Muscle layer of duodenum (tissue), 2 donors: ENCODE measurements around the gene PSME3IP1.
A peak's percentile ranks its signal among the peaks of the same experiment; 100 is the strongest.
"Not testable (repeated sequence)": the region's sequence is repeated elsewhere in the genome, so short reads cannot be mapped to it uniquely, and the experiment has no call there.

Experiments used
- H3K27ac ChIP-seq: one replicate; pipeline ENCODE4 v1.7.0; 2013; ENCODE audit warnings: mild to moderate bottlenecking, low read length
- H3K27me3 ChIP-seq: one replicate; pipeline ENCODE4 v1.7.0; 2013; ENCODE audit warnings: low read depth, mild to moderate bottlenecking, control low read depth, low read length
- H3K36me3 ChIP-seq, 2 donors: one replicate each; pipeline ENCODE4 v1.7.0; 2013; ENCODE audit warnings: low read length in 2 of 2, control low read depth in 1 of 2, mild to moderate bottlenecking in 1 of 2; ENCODE audit not compliant: insufficient read depth in 2 of 2, control insufficient read depth in 1 of 2
- H3K4me1 ChIP-seq, 2 donors: one replicate each; pipeline ENCODE4 v1.7.0; 2013; ENCODE audit warnings: low read length in 2 of 2, mild to moderate bottlenecking in 2 of 2, control low read depth in 1 of 2, moderate library complexity in 1 of 2; ENCODE audit not compliant: insufficient read depth in 2 of 2, control insufficient read depth in 1 of 2
- H3K4me3 ChIP-seq, 2 donors: one replicate each; pipeline ENCODE4 v1.7.0; 2013; ENCODE audit warnings: low read length in 2 of 2, low read depth in 1 of 2, mild to moderate bottlenecking in 1 of 2
- H3K9me3 ChIP-seq, 2 donors: one replicate each; pipeline ENCODE4 v1.7.0; 2013; ENCODE audit warnings: low read length in 2 of 2, control low read depth in 1 of 2, mild to moderate bottlenecking in 1 of 2; ENCODE audit not compliant: control insufficient read depth in 1 of 2
- donor health status: healthy.

The PSME3IP1 gene

DNA sequence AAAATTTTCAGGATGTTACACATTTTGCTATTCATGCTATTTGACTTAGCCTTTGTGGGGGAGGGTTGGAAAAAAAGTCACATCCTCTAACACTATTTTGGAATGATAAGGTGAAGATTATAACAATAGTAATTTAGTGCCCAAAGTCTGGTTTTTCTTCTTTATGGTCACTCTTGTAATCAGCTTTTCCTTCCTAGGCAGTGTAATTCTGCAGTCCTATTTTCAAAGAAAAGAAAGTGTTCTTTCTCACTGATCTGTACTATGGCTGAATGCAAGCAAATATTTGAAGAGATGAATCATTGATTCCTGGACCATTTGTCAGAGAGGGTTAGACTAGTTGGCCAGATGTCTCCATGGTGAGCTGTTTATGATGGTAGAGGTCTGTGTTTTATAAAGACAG, 8.7 kb upstream of the PSME3IP1 start:
- Histone ChIP-seq H3K9me3 (no peaks in the 10 kb centered on the region), H3K36me3 (no peaks in the 10 kb centered on the region), H3K27ac (peak overlapping the region; percentile 61), H3K27me3 (no peaks in the 10 kb centered on the region), H3K4me3 (no peak overlapping the region), H3K4me1 (peaks cover 0 to 42% of the 10 kb centered on the region in 2 donors)

DNA sequence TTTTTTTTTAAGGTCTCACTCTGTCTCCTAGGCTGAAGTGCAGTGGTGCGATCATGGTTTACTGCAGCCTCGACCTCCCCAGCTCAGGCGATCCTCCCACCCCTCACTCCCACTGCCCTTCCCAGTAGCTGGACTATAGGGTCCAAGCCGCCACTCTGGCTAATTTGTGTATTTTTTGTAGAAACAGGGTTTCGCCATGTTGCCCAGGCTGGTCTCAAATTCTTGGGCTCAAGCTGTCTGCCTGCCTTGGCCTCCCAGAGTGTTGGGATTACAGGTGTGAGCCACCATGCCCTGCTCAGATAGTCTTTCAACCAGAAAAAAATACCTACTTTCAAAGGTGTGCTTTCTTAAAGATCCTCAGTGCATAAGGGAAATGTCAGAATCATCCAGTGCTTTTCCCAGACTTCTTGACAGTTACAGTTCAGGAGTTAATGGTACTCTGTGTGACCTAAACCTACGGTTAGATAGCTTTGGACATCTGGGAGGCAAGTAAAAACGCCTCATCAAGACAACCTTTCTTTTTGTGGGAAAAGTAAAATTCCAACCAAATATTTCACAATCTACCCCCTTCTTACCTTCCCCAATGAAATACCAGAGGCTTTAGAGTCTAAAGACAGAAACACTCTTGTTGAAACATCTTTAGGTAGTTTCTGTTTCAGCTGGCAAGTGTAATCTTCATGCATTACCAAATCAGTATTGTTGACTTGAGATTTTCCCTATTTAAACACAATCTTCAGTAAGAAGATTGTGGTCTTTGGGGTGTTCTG, 7.1 kb upstream of the PSME3IP1 start:
- Histone ChIP-seq H3K27me3 (no peaks in the 10 kb centered on the region), H3K36me3 (no peaks in the 10 kb centered on the region), H3K27ac (no peak overlapping the region), H3K9me3 (no peaks in the 10 kb centered on the region), H3K4me3 (no peak overlapping the region), H3K4me1 (peaks cover 0 to 39% of the 10 kb centered on the region in 2 donors)

DNA sequence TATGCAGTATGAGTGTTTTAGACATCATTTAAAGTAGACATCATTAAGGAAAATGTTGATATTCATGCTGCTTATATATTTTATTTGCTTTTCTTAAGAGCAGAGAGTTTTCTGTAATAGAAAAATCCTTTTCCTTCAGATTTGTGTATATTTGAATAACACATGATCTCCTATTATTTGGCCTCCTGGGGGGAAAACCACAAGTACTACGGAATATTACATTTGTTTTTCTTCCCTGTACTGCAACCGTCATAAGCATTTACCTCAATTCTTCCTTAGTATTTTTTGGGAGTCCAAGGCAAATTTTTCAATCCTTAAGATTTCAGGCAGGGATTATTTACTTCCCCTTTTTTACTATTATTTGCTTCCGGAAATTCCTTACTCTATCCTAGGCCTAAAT, 6.3 kb upstream of the PSME3IP1 start:
- no peaks in the 10 kb centered on the region for H3K36me3 ChIP-seq
- H3K4me1 ChIP-seq, result peaks cover 0 to 46% of the 10 kb centered on the region in 2 donors
- H3K27me3 ChIP-seq, result no peaks in the 10 kb centered on the region
- no peaks in the 10 kb centered on the region for H3K9me3 ChIP-seq
- peak overlapping the region; percentile 11 for H3K27ac ChIP-seq
- H3K4me3 ChIP-seq, result no peak overlapping the region

DNA sequence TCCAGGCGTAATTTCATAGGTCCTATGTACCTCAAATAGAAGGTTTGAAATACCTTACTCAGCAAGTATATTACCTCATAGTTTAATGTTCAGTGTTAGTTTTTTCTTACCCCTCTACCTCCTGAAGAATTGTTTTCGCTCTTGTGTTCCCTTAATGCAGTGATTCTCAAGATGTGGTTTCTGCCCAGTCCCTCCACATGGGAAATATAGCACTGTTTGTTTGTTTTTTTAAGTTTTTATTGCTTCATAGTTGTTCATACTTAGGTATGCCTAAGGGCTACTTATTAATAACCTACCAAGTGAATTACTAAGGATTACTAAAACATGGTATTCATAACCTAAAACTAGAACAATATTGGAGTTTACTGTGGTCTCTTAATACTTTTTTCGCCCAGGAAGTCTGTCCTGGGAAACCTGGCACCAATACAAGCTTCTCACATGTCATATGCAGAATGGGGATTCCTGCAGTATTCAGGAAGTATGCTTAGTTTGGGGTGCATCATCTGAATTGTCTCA, 5.3 kb upstream of the PSME3IP1 start:
- Histone ChIP-seq H3K36me3 (no peaks in the 10 kb centered on the region), H3K27ac (no peak overlapping the region), H3K4me3 (no peak overlapping the region), H3K4me1 (peaks cover 0 to 38% of the 10 kb centered on the region in 2 donors), H3K9me3 (no peaks in the 10 kb centered on the region), H3K27me3 (no peaks in the 10 kb centered on the region)

DNA sequence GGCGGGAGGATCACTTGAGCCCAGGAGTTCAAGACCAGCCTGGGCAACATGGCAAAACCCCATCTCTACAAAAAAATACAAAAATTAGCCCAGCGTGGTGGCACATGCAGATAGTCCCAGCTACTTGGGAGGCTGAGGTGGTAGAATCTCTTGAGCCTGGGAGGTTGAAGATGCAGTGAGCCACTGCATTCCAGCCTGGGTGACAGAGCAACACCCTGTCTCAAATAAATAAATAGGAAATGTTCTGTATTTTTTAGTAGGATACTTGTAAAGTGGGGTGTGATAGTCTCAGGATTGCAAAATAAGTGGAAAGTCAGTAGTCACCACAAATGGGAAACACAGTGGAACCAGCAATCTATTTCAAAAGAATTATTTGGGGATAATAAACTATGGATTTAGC, 4.3 kb upstream of the PSME3IP1 start:
- H3K36me3 ChIP-seq, result peaks cover 0 to 5% of the 10 kb centered on the region in 2 donors

DNA sequence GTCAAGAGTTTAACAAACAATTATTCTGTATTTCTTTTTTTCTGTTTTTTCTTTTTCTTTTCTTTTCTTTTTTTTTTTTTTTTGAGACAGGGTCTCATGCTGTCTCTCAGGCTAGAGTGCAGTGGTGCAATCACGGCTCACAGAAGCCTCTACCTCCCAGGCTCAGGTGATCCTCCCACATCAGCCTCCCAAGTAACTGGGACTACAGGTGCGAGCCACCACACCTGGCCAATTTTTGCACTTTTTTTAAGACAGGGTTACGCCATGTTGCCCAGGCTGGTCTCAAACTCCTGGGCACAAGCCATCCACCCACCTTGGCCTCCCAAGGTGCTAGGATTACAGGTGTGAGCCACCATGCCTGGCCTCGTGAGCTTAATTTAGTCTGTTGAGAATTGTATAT, 3.7 kb upstream of the PSME3IP1 start:
- peaks cover 7 to 44% of the 10 kb centered on the region in 2 donors for H3K4me1 ChIP-seq
- H3K36me3 ChIP-seq, result not testable (repeated sequence)

More for the DNA sequence above, 4.3 kb upstream of the PSME3IP1 start:
- no peak overlapping the region for H3K4me3 ChIP-seq
- no peak overlapping the region for H3K27ac ChIP-seq
- peaks cover under 1 to 38% of the 10 kb centered on the region in 2 donors for H3K4me1 ChIP-seq
- no peaks in the 10 kb centered on the region for H3K27me3 ChIP-seq
- H3K9me3 ChIP-seq, result no peaks in the 10 kb centered on the region

DNA sequence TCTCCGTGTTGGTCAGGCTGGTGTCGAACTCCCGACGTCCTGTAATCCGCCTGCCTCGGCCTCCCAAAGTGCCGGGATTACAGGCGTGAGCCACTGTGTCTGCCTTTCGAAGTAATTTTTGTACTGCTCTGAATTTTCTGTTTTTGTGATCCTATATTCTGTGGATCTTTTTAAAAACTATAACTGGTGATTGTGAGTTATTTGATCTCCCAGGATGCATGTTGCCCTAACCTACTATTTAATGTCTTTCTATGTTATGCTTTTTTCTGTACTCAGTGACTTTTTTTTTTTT, 2.8 kb upstream of the PSME3IP1 start:
- H3K9me3 ChIP-seq, result no peaks in the 10 kb centered on the region
- H3K4me1 ChIP-seq, result peaks cover 8 to 43% of the 10 kb centered on the region in 2 donors
- H3K27ac ChIP-seq, result no peak overlapping the region
- no peak overlapping the region for H3K4me3 ChIP-seq
- H3K27me3 ChIP-seq, result no peaks in the 10 kb centered on the region
- H3K36me3 ChIP-seq, result peaks cover 0 to 5% of the 10 kb centered on the region in 2 donors

More for the DNA sequence above, 3.7 kb upstream of the PSME3IP1 start:
- H3K27me3 ChIP-seq, H3K9me3 ChIP-seq, H3K27ac ChIP-seq, H3K4me3 ChIP-seq: not testable (repeated sequence)

DNA sequence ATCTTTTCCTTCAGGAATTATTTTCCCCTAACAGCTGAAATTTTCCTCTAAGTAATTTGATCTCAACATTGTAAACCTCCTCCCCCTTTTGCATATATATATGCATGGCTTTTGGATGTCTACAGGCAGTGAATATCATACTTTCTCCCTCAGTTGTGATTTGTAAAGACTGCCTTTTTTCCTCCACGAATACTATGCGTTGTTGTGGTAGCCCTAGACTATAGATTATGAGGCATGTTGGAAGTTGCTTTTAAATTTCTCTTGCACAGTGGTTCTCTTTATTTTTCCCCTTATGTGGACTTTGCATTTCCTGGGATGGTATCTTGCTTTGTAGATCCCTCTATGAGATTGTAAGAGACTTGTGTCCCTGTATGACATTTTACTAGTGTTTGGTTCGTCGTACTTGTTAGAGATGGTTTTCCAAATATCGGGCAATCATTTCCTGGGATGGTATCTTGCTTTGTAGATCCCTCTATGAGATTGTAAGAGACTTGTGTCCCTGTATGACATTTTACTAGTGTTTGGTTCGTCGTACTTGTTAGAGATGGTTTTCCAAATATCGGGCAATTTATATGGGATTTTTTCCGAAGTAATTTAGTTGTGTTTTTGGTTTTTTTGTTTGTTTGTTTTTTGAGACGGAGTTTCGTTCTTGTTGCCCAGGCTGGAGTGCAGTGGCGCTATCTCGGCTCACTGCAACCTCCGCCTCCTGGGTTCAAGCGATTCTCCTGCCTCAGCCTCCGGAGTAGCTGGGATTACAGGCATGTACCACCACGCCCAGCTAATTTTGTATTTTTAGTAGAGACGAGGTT, 2.3 kb upstream of the PSME3IP1 start:
- not testable (repeated sequence) for H3K36me3 ChIP-seq, H3K27me3 ChIP-seq, H3K9me3 ChIP-seq
- H3K4me1 ChIP-seq, result peaks cover 8 to 43% of the 10 kb centered on the region in 2 donors
- peak overlapping the region; percentile 89 to 95 for H3K4me3 ChIP-seq
- peak overlapping the region; percentile 92 for H3K27ac ChIP-seq

DNA sequence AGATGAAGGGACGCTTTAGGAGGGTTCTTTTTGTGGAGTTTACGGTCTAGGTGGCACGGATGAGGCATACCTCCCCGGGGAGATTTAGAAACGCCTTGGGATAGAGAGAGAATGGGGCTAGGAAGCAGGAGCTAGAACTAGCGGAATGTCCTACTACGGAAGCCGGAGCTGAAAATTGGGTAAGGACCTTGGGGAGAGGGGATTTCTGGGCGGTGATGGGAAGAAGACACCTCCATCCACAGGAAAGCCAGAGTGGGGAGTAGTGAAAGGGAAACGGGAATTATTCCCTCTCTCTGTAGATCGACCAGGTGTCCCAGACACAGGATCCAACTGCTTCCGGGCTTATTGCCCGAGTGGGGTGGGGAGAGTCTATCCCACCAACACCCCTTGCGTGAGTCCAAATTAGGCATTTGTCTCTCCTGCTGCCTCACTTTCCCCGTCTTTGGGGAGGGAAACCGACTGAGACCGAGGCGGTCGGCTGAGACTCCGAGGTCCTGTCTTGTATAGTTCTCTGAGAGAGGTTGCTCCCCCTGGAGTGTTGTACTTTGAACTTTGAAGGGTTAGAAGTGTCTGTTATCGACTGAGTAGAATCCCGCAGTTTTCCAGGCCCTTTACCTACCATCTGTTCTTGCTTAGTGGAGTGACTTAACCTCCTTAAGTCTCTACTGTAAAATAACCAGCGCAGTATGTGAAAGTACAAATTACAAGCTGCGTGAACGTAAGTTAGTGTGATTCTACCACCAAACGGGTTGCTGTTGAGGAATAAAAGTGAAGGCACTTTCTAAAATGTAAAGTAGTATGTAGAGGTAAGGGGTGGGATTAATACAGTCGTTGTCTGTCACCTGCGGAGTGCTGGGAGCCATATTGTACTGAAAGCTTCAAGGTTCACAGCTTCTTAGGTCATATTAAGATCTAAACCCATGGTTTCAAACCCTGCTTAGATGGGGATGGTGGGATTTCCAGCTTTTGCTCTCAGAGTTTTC, 1.3 kb upstream of the PSME3IP1 start:
- Histone ChIP-seq H3K4me1 (peaks cover 8 to 40% of the 10 kb centered on the region in 2 donors), H3K27me3 (no peaks in the 10 kb centered on the region), H3K9me3 (no peaks in the 10 kb centered on the region), H3K27ac (peak overlapping the region; percentile 92), H3K36me3 (peaks cover 0 to 5% of the 10 kb centered on the region in 2 donors), H3K4me3 (peak overlapping the region; percentile 89 to 95)

DNA sequence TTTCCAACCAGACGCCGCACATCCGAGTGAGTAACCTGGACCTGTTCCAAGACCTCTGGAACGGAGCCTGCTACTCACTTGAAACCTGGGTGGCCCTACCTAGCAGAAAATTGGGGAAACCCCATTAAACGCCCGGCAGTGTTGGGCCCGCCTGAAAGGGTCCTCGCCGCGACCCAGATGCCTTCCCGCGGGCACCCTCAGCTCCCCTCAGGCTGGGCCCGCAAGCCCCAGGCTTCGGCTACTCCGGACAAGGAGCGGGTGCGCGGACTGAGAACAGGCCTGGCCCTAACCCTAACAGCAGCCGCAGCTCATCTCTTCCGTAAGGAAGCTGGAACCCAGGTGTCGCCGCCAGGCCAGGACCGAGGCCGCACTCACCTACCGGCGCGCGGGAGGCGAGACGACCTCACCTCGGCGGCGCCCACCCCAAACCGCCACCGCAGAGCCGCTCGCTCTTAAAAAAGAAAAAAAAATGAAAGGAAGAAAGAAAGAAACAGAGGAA, 344 bp downstream of the PSME3IP1 start:
- H3K27me3 ChIP-seq, result no peaks in the 10 kb centered on the region
- H3K9me3 ChIP-seq, result no peaks in the 10 kb centered on the region
- H3K27ac ChIP-seq, result peak overlapping the region; percentile 90
- H3K36me3 ChIP-seq, result peaks cover 0 to 5% of the 10 kb centered on the region in 2 donors
- H3K4me1 ChIP-seq, result peaks cover 8 to 30% of the 10 kb centered on the region in 2 donors
- H3K4me3 ChIP-seq, result peak overlapping the region; percentile 89
